Measurements from ENCODE around the gene PDE6A. TPM values are rescaled to one million over a fixed set of nuclear protein-coding genes. Genes with fewer than 3 reads are reported as not detected.

PDE6A gene
- total and polyA plus RNA-seq, 2 experiments from 2014 or later: 3.6 to 3.9 TPM

- H3K36me3 ChIP-seq (replicated peaks; ENCODE audit: insufficient read depth, low read depth): no peaks in the 10 kb centered on the region
- H4K20me1 ChIP-seq (ENCODE audit: insufficient read depth, poor library complexity, severe bottlenecking): no peaks in the 10 kb centered on the region
- H2AFZ ChIP-seq: no peak overlapping the region
- no peaks in the 10 kb centered on the region for H3K9me3 ChIP-seq (ENCODE audit: low read depth)
- no peak overlapping the region for H3K27ac ChIP-seq
- H3K4me1 ChIP-seq (ENCODE audit: insufficient read depth): no peaks in the 10 kb centered on the region
- no peak overlapping the region for H3K4me2 ChIP-seq
- 89% methylated on average over 3 of the region's 3 CpGs for whole genome bisulfite sequencing (ENCODE audit: low lambda C conversion rate, missing lambda C conversion rate)
- no peak for DNase-seq (ENCODE audit: low spot score)
- TF ChIP-seq EZH2 (IDR thresholded peaks at IDR 0.05; ENCODE audit: borderline replicate concordance) (no peak), EZH2phosphoT487 (IDR thresholded peaks at IDR 0.05; ENCODE audit: low read depth, severe bottlenecking, unreplicated experiment) (no peak), CTCF (IDR thresholded peaks at IDR 0.05; ENCODE audit: poor library complexity) (no peak)
- H3K9me2 ChIP-seq (replicated peaks; ENCODE audit: insufficient read depth): no peaks in the 10 kb centered on the region
- no peaks in the 10 kb centered on the region for H3K27me3 ChIP-seq
- no peaks in the 10 kb centered on the region for H3K79me2 ChIP-seq
- H3K4me3 ChIP-seq: no peak overlapping the region
Measured at GRCh38 chr5:149921597-149921996, 23.0 kb downstream of the PDE6A start.

- 86% methylated on average over 6 of the region's 6 CpGs for WGBS (ENCODE audit: low lambda C conversion rate, missing lambda C conversion rate)
- H3K9me2 ChIP-seq (replicated peaks; ENCODE audit: insufficient read depth): no peaks in the 10 kb centered on the region
- no peak overlapping the region for H3K4me3 ChIP-seq
- DNase-seq (ENCODE audit: low spot score): no peak
- H3K27ac ChIP-seq: peak overlapping the region; percentile 57
- no peaks in the 10 kb centered on the region for H4K20me1 ChIP-seq (ENCODE audit: insufficient read depth, poor library complexity, severe bottlenecking)
- peaks cover 25% of the 10 kb centered on the region for H3K4me1 ChIP-seq (ENCODE audit: insufficient read depth)
- no peak overlapping the region for H2AFZ ChIP-seq
- H3K9me3 ChIP-seq (ENCODE audit: low read depth): no peaks in the 10 kb centered on the region
- H3K79me2 ChIP-seq: no peaks in the 10 kb centered on the region
- H3K4me2 ChIP-seq: no peak overlapping the region
- H3K36me3 ChIP-seq (replicated peaks; ENCODE audit: insufficient read depth, low read depth): no peaks in the 10 kb centered on the region
- H3K27me3 ChIP-seq: no peaks in the 10 kb centered on the region
- TF ChIP-seq EZH2phosphoT487 (IDR thresholded peaks at IDR 0.05; ENCODE audit: low read depth, severe bottlenecking, unreplicated experiment): no peak
- TF ChIP-seq CTCF (IDR thresholded peaks at IDR 0.05; ENCODE audit: poor library complexity): no peak
- no peak for TF ChIP-seq EZH2 (IDR thresholded peaks at IDR 0.05; ENCODE audit: borderline replicate concordance)
Measured at GRCh38 chr5:149917073-149917676, 27.4 kb downstream of the PDE6A start.

- 76% methylated on average over 7 of the region's 7 CpGs for WGBS (ENCODE audit: low lambda C conversion rate, missing lambda C conversion rate)
- no peaks in the 10 kb centered on the region for H4K20me1 ChIP-seq (ENCODE audit: insufficient read depth, poor library complexity, severe bottlenecking)
Measured at GRCh38 chr5:149916334-149917072, 28.1 kb downstream of the PDE6A start.

More at GRCh38 chr5:149916334-149917072, 28.1 kb downstream of the PDE6A start:
- Histone ChIP-seq H3K4me2 (no peak overlapping the region), H3K9me3 (ENCODE audit: low read depth) (no peaks in the 10 kb centered on the region), H3K27ac (peak overlapping the region; percentile 57), H2AFZ (no peak overlapping the region), H3K4me1 (ENCODE audit: insufficient read depth) (peaks cover 25% of the 10 kb centered on the region), H3K79me2 (no peaks in the 10 kb centered on the region), H3K9me2 (replicated peaks; ENCODE audit: insufficient read depth) (no peaks in the 10 kb centered on the region), H3K36me3 (replicated peaks; ENCODE audit: insufficient read depth, low read depth) (no peaks in the 10 kb centered on the region), H3K4me3 (no peak overlapping the region), H3K27me3 (no peaks in the 10 kb centered on the region)
- no peak for DNase-seq (ENCODE audit: low spot score)
- TF ChIP-seq CTCF (IDR thresholded peaks at IDR 0.05; ENCODE audit: poor library complexity): no peak
- TF ChIP-seq EZH2phosphoT487 (IDR thresholded peaks at IDR 0.05; ENCODE audit: low read depth, severe bottlenecking, unreplicated experiment): no peak
- TF ChIP-seq EZH2 (IDR thresholded peaks at IDR 0.05; ENCODE audit: borderline replicate concordance): no peak

Data from hepatocyte (in vitro differentiated cells).